OCI-LY3 (cell line): Measurements from ENCODE around the gene MDM1.

Experiments
- CTCF ChIP-seq: fragments of 200-600, 300-600 bp; sonication (generic); IDR thresholded peaks from 2 replicates; pipeline ENCODE4 v1.5.1; 2014; ENCODE audit warnings: antibody characterized with exemption, low read length, low read depth
- EZH2phosphoT487 ChIP-seq: fragments of 200-600 bp; shearing (Covaris generic); IDR thresholded peaks from 2 replicates; pipeline ENCODE4 v1.6.1; 2018; ENCODE audit warnings: antibody characterized with exemption, mixed run types, low read depth

DNA sequence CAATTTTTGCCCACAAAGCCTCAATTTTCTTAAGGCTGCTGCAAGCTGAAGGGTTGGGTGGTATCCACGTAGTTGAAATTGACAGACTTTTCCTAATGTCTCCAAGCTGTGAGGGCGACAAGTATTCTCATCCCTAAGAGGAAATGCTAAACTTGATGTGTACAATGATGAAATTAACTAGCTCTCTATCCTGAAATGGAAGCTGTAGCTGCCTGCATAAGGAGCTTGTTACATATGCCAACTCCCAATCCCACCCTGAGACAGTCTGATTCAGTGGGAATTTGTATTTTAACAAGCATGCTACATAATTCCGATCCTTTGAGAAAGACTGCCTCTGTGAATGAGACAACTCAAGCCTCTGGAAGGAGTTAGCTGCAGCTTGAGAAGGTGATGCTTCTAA is 45.7 kb upstream of the MDM1 start:
- TF ChIP-seq CTCF: no peak
- no peak for TF ChIP-seq EZH2phosphoT487
